GM21576 (cell line): ENCODE data around the gene NUDT5.

Experiments
- ATAC-seq: cut with Tn5 transposase; IDR thresholded peaks from one replicate; pipeline ENCODE4 v1.9.1; 2021; ENCODE audit warnings: mild to moderate bottlenecking, moderate library complexity; ENCODE audit not compliant: unreplicated experiment

NUDT5 gene

DNA sequence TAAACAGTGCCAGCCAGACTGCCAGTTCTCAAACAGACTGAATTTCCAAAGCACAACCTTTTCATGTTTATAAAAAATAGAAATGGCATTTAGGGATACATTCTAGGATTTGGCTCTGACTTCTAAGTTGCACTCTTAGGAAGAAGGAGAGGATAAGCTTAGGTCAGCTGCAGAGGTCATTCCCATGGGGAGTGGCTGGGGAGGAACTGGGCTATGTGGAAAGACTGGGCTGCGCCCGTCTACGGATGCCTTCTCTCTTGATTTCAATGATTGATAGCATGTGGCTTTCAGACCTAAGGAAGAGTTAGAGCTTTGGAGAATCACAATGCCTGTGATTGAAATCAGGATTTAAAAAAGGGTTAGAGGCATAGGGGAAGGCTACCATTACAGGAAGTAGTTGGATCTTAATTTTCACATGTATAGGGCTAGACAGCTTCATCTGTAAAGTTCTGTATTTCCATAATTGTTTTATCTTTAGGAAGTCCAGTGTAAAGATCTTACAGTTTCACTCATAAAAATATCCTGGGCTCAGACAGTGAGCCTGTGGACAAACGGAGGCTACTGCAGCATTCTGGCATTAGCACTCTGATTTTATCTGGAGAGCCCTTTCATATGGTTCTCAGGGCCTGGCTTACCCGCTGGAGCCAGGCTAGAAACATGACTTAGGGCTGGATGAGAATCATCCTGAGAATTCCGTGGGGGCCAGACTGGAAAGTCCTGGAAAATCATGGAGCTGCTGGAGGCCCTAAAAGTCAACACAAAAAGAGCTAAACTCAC, 29.5 kb downstream of the NUDT5 start:
- ATAC-seq: no peak

- no peak for ATAC-seq
Measured at GRCh38 chr10:12165036-12165435, 30.7 kb downstream of the NUDT5 start.

DNA sequence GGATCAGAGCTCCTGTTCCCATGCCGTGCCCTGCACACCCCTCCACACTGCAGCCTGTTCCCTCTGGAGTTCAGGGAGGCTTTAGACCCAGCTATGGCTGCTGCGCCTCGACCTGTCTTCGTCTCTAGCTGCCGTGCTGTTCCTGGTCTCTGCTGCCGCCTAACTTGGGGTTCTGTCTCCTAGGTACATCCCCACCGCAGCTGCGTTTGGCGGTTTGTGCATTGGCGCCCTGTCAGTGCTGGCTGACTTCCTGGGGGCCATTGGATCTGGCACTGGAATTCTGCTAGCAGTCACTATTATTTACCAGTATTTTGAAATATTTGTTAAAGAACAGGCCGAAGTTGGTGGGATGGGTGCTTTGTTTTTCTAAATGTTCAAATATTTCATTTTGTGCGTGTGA, 31.6 kb downstream of the NUDT5 start:
- no peak for ATAC-seq

- no peak for ATAC-seq
Measured at GRCh38 chr10:12162927-12163326, 32.8 kb downstream of the NUDT5 start.

DNA sequence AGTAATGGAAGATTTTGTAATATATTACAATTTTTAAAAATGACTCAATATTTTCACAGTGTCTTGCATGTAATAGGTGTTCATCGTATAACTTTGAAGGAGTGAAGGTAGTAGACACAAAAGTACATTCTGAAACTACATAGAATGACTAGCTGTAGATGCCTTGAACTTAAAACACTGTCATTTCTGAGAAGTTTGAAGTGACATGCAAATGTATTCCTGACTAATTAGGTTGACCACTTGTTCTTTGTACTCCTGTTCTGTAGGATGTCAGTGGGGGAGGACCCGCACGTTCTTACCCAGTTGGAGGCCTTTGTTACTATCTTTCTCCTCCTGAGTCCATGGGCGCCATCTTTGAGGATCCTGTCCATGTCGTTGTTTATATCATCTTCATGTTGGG, 35.0 kb downstream of the NUDT5 start:
- no peak for ATAC-seq

DNA sequence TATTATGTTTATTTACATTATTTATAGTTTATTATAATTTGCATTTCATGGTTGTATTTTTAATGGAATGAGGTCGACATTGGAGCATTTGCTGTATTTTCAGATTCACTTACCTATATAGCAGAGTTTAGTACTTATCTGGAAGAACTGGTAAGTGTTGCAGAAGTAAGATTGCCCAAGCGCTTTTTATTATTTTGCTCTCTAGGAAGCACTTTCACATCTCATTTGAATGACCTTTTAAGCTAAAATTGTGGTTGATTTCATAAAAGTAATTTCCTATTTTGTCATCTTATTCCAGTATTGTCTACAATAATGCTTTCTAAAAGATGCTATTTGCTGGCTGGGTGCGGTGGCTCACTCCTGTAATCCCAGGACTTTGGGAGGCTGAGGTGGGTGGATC, 37.6 kb downstream of the NUDT5 start:
- no peak for ATAC-seq

DNA sequence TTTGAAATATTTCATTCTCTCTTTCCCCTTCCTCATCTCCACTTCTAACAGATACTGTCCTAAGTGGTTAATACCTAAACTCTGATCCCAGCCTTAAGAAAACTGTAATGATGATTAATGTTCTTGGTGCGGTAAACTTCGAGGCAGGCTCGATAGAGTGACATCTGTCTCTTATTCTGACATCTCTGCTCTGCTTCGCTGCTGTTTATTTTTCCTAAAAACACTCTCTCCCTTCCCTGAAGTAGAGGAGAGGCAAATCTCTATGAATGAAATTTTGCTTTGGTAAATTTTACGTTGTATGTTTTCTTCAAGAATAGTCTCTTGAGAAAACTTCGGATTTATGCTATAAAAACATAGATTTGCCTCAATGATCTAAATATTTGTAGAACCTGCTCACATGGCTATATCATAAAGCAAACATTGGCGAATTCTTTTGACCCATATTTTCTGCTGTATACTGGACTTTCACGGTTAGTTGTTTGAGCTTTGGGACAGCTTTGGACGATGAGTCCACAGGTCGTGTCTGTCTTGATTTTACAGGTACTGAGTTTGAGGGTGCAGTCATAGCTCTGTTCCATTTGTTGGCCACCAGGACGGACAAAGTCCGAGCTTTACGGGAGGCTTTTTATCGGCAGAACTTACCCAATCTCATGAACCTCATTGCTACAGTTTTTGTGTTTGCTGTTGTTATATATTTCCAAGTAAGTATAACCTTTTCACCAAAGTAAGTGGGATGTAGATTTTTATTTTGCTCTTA, 39.1 kb downstream of the NUDT5 start:
- ATAC-seq: no peak

DNA sequence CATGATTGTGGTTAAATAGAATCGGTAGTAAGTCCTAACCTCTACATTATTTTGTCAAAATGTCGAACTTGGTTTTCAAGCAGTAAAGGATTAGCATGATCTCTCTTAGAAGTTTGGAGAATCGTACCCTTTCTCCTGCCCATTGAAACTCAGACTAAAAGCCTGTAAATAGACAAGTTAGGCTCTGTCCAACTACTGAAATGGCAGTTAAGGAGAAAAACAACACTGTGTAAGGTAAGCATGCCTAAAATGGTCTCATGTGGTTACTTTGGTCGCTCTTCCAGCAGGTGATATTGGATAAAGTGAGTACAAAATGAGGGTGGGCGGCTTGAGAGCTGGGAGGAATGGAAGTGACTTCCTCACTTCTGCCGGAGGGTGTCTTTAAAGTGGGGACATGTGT, 41.2 kb downstream of the NUDT5 start:
- no peak for ATAC-seq

GRCh38 chr10:12150163-12150562, 45.5 kb downstream of the NUDT5 start:
- no peak for ATAC-seq

- no peak for ATAC-seq
Measured at GRCh38 chr10:12144538-12144937, 51.2 kb downstream of the NUDT5 start.

DNA sequence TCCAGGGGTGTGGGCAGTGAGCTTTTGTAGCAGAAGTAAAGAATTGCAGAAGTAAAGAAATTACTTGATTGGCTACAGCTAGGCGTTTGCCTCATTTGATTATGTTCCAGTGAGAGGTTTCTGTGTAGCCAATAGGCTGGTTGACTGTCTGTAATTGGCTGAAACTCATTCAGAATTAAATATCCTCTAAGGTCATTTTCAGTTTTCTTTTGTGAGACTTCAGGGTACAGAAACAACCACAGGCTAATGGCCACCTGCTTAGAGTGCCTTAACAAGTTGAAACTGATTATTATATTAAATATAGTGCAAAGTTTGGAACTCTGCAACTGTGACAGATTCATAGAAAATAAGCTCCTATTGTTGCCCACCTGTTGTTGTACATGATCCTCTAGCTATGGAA, 55.7 kb downstream of the NUDT5 start:
- no peak for ATAC-seq

DNA sequence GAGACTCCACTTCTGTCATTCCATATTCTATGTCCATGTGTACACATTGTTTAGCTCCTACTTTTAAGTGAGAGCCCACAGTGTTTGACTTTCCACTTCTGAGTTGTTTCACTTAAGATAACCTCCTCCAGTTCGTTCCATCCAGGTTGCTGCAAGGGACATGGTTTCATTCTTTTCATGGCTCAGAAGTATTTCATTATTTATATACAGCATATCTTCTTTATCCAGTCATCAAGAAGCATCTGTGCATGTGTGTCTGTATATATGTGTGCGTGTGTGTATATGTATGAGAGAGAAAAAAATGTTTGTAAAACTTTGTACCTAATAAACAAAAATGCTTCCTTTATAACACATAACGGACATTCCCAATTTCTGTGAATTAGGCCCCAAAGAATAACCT, 60.1 kb downstream of the NUDT5 start:
- ATAC-seq: no peak

GRCh38 chr10:12130237-12130872, 65.3 kb downstream of the NUDT5 start:
- ATAC-seq: peak; percentile 40

- peak; percentile 90 for ATAC-seq
Measured at GRCh38 chr10:12129222-12130111, 66.2 kb downstream of the NUDT5 start, which contains the start of gene SEC61A2. Gene SEC61A2 (plus strand): TSS chr10:12129677. CDS start chr10:12129788, 111 bp downstream.

- ATAC-seq: no peak
Measured at GRCh38 chr10:12121673-12122072, 74.0 kb downstream of the NUDT5 start.
